Measurements from ENCODE around the gene CAV2.

DNA sequence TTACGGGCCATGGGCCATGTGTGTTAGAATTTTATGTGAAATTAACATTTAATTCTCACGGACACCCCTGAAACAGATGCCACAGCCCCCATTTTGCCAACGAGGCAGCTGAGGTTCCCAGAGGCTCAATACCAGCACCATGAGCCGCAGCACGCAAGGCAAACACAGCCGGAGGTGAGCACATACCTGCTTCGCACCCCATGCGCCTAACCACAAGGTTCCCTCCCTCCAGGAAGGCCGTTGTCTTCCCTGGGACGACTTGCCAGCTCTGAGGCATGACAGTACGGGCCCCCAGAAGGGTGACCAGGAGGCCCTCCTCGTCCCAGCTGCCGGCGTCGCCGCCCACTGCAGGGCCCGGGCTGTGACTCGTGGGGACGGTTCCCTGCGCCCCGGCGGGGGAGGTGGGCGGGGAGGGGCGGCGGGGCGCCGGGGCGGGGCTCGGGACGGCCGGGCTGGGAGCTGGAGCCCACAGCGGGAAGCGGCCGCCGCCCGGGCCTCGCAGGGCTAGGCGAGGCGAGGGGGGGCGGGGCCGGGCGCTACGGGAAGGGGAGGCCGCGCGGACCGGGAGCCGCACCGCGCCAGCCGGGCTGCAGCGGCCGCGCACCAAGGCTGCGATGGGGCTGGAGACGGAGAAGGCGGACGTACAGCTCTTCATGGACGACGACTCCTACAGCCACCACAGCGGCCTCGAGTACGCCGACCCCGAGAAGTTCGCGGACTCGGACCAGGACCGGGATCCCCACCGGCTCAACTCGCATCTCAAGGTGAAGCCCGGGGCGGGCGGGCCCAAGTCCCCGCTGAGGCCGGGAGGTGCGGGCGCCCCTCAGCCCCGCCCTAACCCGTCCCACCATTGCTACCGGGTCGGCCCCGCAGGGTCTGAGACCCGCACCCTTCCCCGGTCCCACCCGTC, at the start of gene CAV2:
- TF ChIP-seq, protein P1, sequence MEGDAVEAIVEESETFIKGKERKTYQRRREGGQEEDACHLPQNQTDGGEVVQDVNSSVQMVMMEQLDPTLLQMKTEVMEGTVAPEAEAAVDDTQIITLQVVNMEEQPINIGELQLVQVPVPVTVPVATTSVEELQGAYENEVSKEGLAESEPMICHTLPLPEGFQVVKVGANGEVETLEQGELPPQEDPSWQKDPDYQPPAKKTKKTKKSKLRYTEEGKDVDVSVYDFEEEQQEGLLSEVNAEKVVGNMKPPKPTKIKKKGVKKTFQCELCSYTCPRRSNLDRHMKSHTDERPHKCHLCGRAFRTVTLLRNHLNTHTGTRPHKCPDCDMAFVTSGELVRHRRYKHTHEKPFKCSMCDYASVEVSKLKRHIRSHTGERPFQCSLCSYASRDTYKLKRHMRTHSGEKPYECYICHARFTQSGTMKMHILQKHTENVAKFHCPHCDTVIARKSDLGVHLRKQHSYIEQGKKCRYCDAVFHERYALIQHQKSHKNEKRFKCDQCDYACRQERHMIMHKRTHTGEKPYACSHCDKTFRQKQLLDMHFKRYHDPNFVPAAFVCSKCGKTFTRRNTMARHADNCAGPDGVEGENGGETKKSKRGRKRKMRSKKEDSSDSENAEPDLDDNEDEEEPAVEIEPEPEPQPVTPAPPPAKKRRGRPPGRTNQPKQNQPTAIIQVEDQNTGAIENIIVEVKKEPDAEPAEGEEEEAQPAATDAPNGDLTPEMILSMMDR (IDR thresholded peaks at IDR 0.05; ENCODE audit: low read length), result no peak
- no peak for TF ChIP-seq EZH2 (optimal IDR thresholded peaks at IDR 0.05; ENCODE audit: low read depth, low read length)
- no peak for TF ChIP-seq EZH2phosphoT487 (IDR thresholded peaks at IDR 0.05; ENCODE audit: low read length)
